ENCODE data around the gene FAM241B. TPM values are rescaled to one million over a fixed set of nuclear protein-coding genes. Genes with fewer than 3 reads are reported as not detected.

Gene FAM241B
- total and polyA plus RNA-seq, 9 donors: 0.13 to 0.66 (median 0.34) TPM

DNA sequence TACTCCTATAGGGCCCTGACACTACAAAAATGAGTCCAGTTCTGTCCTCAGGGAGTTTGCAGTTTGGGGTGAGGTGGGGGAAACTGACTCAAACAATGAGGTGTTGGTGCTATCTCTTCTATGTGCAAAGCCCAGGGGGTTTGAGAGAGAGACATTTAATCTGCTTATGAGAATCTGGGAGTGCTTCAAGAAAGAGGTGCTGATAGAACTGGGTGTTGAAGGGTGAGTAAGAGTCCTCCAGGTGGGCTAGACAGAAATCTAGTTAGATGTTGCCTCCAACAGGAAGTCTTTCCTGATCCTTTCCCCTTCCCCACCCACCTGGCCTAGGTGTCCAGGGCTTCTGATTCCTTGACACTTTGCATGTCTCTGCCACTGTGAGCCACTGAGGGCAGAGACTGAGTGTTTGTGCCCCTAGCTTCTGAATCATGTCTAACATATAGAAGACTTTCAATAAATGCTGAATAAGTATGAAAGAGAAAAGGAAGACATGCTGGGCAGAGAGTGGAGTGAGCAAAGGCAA, 53.0 kb downstream of the FAM241B start:
- peaks cover 33% of the 10 kb centered on the region for H3K4me1 ChIP-seq (ENCODE audit: control insufficient read depth, insufficient read depth, low read length)
- H3K9me3 ChIP-seq (replicated peaks; ENCODE audit: control insufficient read depth, low read depth, low read length): no peaks in the 10 kb centered on the region
- no peak overlapping the region for H3K27ac ChIP-seq (ENCODE audit: low read length)
- DNase-seq: no peak
- peaks cover 37% of the 10 kb centered on the region for H3K27me3 ChIP-seq (ENCODE audit: control insufficient read depth, insufficient read depth, low read length)
- H3K4me3 ChIP-seq (ENCODE audit: low read length): no peak overlapping the region
- no peaks in the 10 kb centered on the region for H3K36me3 ChIP-seq (ENCODE audit: control insufficient read depth, insufficient read depth, low read length)

Other genes starting within 250 kb of the FAM241B start
- 0.13 TPM for gene TACR2, start 213.3 kb upstream of the FAM241B start, total RNA-seq
- gene TACR2, start 213.3 kb upstream of the FAM241B start, polyA plus RNA-seq (ENCODE audit: insufficient read depth in 1 of 8, insufficient read length in 8 of 8, low replicate concordance in 1 of 8): under 1 TPM; 0.16 to 0.54 (median 0.39) TPM
- gene TSPAN15, start 178.8 kb upstream of the FAM241B start, total RNA-seq: 54.0 TPM
- 100 to 1,000 TPM in 1 of 8 donors, 10 to 100 TPM in 7; 52.1 to 103 (median 79.0) TPM for gene TSPAN15, start 178.8 kb upstream of the FAM241B start, polyA plus RNA-seq (ENCODE audit: insufficient read depth in 1 of 8, insufficient read length in 8 of 8, low replicate concordance in 1 of 8)
- not detected for gene NEUROG3, start 56.8 kb upstream of the FAM241B start, total RNA-seq
- not detected for gene NEUROG3, start 56.8 kb upstream of the FAM241B start, polyA plus RNA-seq (ENCODE audit: insufficient read depth in 1 of 8, insufficient read length in 8 of 8, low replicate concordance in 1 of 8)
- gene COL13A1, start 171.7 kb downstream of the FAM241B start, total RNA-seq: 12.5 TPM
- 10 to 100 TPM in 4 of 8 donors, 1 to 10 TPM in 4; 4.8 to 26.7 (median 10.4) TPM for gene COL13A1, start 171.7 kb downstream of the FAM241B start, polyA plus RNA-seq (ENCODE audit: insufficient read depth in 1 of 8, insufficient read length in 8 of 8, low replicate concordance in 1 of 8)